GM23248 (cell line): ENCODE results near the gene GRPEL1. TPM values are rescaled to one million over a fixed set of nuclear protein-coding genes. Genes with fewer than 3 reads are reported as not detected.

ENCODE experiments used
- DNase-seq: peaks from one replicate; pipeline ENCODE4 v3.0.0-alpha.2; 2015
- H2AFZ ChIP-seq: fragments of 200-600 bp; sonication (generic); 2 replicates; pipeline ENCODE4 v1.6.1; 2016; ENCODE audit warnings: antibody characterized with exemption
- H3F3A ChIP-seq: fragments of 200-600 bp; sonication (generic); 2 replicates; pipeline ENCODE4 v1.6.1; 2016; ENCODE audit warnings: mild to moderate bottlenecking, antibody characterized with exemption, mixed run types; ENCODE audit not compliant: insufficient read depth
- H3K27ac ChIP-seq: fragments of 200-600 bp; sonication (generic); 2 replicates; pipeline ENCODE4 v1.5.1; 2016; ENCODE audit warnings: mild to moderate bottlenecking
- H3K27me3 ChIP-seq: fragments of 200-600 bp; sonication (generic); replicated peaks from 2 replicates; pipeline ENCODE4 v1.6.1; 2016; ENCODE audit warnings: mild to moderate bottlenecking; ENCODE audit not compliant: insufficient read depth
- H3K36me3 ChIP-seq: fragments of 200-600 bp; sonication (generic); 2 replicates; pipeline ENCODE4 v1.6.1; 2016; ENCODE audit warnings: low read depth, mild to moderate bottlenecking
- H3K4me1 ChIP-seq: fragments of 200-600 bp; sonication (generic); 2 replicates; pipeline ENCODE4 v1.6.1; 2016; ENCODE audit warnings: mild to moderate bottlenecking; ENCODE audit not compliant: insufficient read depth
- H3K4me2 ChIP-seq: fragments of 200-600 bp; sonication (generic); one replicate; pipeline ENCODE4 v1.6.1; 2016; ENCODE audit warnings: mild to moderate bottlenecking; ENCODE audit not compliant: unreplicated experiment
- H3K4me3 ChIP-seq: fragments of 200-600 bp; sonication (generic); 2 replicates; pipeline ENCODE4 v1.5.1; 2016; ENCODE audit warnings: mild to moderate bottlenecking
- H3K79me2 ChIP-seq: fragments of 200-600 bp; sonication (generic); 2 replicates; pipeline ENCODE4 v1.6.1; 2016; ENCODE audit warnings: mild to moderate bottlenecking; ENCODE audit not compliant: insufficient read depth
- H3K9ac ChIP-seq: fragments of 200-600 bp; sonication (generic); 2 replicates; pipeline ENCODE4 v1.6.1; 2016; ENCODE audit warnings: mild to moderate bottlenecking
- H3K9me2 ChIP-seq: fragments of 200-600 bp; sonication (generic); 2 replicates; pipeline ENCODE4 v1.6.1; 2016; ENCODE audit warnings: mixed run types, mild to moderate bottlenecking, moderate library complexity; ENCODE audit not compliant: insufficient read depth
- H3K9me3 ChIP-seq: fragments of 200-600 bp; sonication (generic); one replicate; pipeline ENCODE4 v1.6.1; 2017; ENCODE audit warnings: low read depth
- H4K20me1 ChIP-seq: fragments of 200-600 bp; sonication (generic); 2 replicates; pipeline ENCODE4 v1.6.0; 2016; ENCODE audit not compliant: insufficient read depth
- EZH2 ChIP-seq: fragments of 200-600 bp; sonication (generic); IDR thresholded peaks from 2 replicates; pipeline ENCODE4 v1.6.1; 2018; ENCODE audit warnings: antibody characterized with exemption, mild to moderate bottlenecking; ENCODE audit not compliant: insufficient read depth, poor library complexity, severe bottlenecking
- EZH2phosphoT487 ChIP-seq: fragments of 200-600 bp; sonication (generic); IDR thresholded peaks from 2 replicates; pipeline ENCODE4 v1.6.1; 2018; ENCODE audit warnings: antibody characterized with exemption, moderate library complexity, mild to moderate bottlenecking, low read depth; ENCODE audit not compliant: insufficient read depth
- WGBS, 2 experiments: methylation state at CpG; one replicate each; pipeline ENCODE4 v1.1.6; 2015 to 2017; ENCODE audit warnings: low lambda C conversion rate in 2 of 2, low coverage in 1 of 2; ENCODE audit errors: missing lambda C conversion rate in 2 of 2; 5-methylcytosine and 5-hydroxymethylcytosine counted together
- in situ Hi-C: fragments of 300-500 bp; cut with MboI; formaldehyde crosslinking; loops from 2 replicates; pipeline ENCODE4 v1.15.0; 2020
- polyA plus RNA-seq: library from polyadenylated mRNA; unstranded; fragments of >200 nt; fragmentation: Nextera tagmentation; extraction: Ambion mirVana; gene quantifications from 2 replicates; pipeline ENCODE4 v1.2.1, GENCODE V29; 2016
- total RNA-seq: library from RNA; depleted of rRNA; stranded (reverse); fragments of >200 nt; shearing (Covaris generic); gene quantifications from 2 replicates; pipeline ENCODE4 v1.2.3, GENCODE V29; 2014

GRPEL1 gene
- total and polyA plus RNA-seq, 2 experiments from 2014 or later, result 41.8 to 85.5 TPM

DNA sequence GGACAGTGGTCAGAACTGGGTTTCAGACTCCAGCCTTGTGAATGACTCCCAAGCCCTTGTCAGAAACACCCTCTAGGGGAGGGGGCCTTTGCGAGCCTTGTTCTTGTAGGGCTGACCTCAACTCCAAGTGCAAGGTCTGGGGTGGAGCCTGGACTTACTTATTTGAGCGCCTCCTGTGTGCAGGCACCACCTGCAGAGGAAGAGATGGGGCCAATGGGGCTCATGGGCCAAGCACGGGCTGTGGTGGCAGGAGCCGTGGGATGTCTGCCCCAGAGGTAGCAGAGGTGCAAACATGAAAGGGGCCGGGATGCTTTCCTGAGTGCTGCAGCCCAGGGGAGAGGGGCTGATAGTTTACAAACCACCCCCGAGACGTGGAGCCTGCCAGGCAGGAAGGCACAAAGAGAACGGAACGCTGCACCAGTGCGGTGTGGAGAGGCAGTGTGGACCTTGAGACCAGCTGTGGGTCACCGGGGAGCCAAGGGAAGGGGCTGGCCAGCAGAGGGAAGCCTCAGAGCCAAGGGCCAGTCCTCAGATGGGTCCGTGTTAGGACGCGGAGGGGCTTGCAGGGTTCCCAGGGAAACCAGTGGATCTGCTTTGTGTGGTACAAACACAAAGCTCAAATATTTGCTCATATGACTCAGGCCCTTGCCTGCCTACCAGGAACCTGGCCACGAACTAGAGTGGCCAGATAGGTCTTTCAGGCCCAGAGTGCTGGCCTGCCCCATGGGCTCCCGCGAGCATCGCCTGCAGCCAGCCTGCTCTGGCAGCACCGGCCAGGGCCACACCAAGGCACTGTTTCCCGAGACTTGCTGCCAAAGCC lies 33.4 kb downstream of the GRPEL1 start:
- H3K4me2 ChIP-seq, result no peak overlapping the region
- H3K9me3 ChIP-seq, result no peaks in the 10 kb centered on the region
- H3K4me3 ChIP-seq, result no peak overlapping the region
- peak overlapping the region; percentile 47; the same call in 1 of the 2 replicates for H2AFZ ChIP-seq
- DNase-seq, result peak; percentile 77
- no peaks in the 10 kb centered on the region for H4K20me1 ChIP-seq
- peak overlapping the region; percentile 50 for H3K9ac ChIP-seq
- peak overlapping the region; percentile 56; the same call in 1 of the 2 replicates for H3K27ac ChIP-seq
- TF ChIP-seq EZH2phosphoT487 (no peak), EZH2 (no peak)
- peaks cover 10% of the 10 kb centered on the region; the same call in 1 of the 2 replicates for H3K36me3 ChIP-seq
- 58 to 62% methylated on average over 19 to 20 of the region's 20 CpGs for WGBS, 2 experiments
- H3K9me2 ChIP-seq, result no peaks in the 10 kb centered on the region
- in situ Hi-C loops, result no loop called here
- H3K4me1 ChIP-seq, result peaks cover 26% of the 10 kb centered on the region
- peaks cover 3% of the 10 kb centered on the region; the same call in 1 of the 2 replicates for H3F3A ChIP-seq
- no peaks in the 10 kb centered on the region for H3K27me3 ChIP-seq
- H3K79me2 ChIP-seq, result no peaks in the 10 kb centered on the region

DNA sequence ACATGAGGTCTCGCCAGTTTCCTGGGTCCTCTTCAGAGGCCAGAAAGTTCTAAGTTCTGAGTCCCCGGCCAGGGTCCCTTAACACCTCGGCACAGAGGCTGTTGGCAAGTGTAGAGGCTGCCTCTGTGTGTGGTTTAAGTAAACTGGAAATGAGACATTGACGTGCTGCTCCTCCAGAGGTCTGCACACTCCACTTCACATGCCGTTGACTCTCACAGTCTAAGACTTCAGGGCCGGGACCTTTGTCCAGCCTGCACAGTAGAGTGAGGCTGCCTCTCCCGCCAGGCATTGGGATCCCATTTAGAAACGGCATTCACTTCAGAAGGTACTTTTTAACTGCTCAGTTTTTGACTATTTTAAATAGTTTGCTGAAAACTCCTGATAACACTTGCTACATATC lies 35.3 kb downstream of the GRPEL1 start:
- TF ChIP-seq EZH2phosphoT487 (no peak), EZH2 (no peak)
- in situ Hi-C loops, result no loop called here
- Histone ChIP-seq H3K4me2 (no peak overlapping the region), H3K27me3 (no peaks in the 10 kb centered on the region), H3K4me1 (peaks cover 26% of the 10 kb centered on the region), H3K9ac (no peak overlapping the region), H3K4me3 (no peak overlapping the region), H3K36me3 (peaks cover 10% of the 10 kb centered on the region; the same call in 1 of the 2 replicates), H2AFZ (no peak overlapping the region), H3K9me2 (no peaks in the 10 kb centered on the region), H3K9me3 (no peaks in the 10 kb centered on the region), H3K27ac (no peak overlapping the region), H3K79me2 (no peaks in the 10 kb centered on the region), H4K20me1 (no peaks in the 10 kb centered on the region), H3F3A (peaks cover 3% of the 10 kb centered on the region; the same call in 1 of the 2 replicates)
- DNase-seq, result no peak
- 88% methylated on average over 8 of the region's 8 CpGs for WGBS, 2 experiments

DNA sequence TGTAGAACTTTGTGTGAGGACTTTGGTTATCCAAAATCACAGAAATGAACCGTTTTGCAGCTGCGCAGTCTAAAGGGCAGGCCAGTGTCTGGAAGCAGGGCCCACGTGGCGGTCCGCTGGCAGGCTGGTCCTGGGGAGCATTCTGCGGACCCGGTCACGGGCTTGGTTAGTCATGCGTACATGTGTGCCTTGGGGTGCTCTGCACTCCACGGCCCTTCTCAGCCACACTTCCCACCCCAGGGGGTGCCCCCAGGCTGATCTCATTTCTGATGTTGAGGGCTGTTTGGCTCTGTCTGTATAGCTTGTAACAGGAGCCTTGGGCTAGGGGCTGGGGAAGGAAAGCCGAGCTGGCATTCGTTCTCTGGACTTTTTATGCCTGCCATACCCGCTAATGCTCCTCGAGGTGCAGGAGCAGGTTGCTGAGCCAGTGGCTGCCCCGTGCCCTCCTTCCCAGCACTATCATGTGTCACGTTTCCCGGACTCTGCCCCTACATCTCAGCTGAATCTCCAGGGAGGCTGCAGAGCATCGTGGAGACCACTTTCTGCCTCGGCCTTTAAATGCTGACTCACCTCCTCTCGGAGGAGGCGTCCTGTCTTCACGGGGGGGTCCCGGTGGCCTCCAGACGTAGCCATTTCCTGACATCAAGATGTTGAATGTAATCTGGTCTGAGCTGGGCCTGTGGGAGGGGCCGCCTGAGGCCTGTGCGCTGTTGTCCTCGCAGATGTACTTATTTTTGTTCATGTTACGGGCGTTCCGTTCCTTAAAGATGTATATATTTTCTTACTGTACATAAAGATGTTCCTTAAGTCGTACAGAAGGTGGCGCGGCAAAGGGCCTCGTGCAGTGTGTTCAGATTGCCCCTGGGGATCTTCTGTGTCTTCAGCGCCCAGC lies 36.1 kb downstream of the GRPEL1 start:
- peaks cover 25% of the 10 kb centered on the region for H3K4me1 ChIP-seq
- H3K4me2 ChIP-seq, result no peak overlapping the region
- DNase-seq, result no peak
- H3K9ac ChIP-seq, result no peak overlapping the region
- H4K20me1 ChIP-seq, result no peaks in the 10 kb centered on the region
- no peak overlapping the region for H3K4me3 ChIP-seq
- H3K79me2 ChIP-seq, result no peaks in the 10 kb centered on the region
- TF ChIP-seq EZH2 (no peak), EZH2phosphoT487 (no peak)
- no peak overlapping the region for H3K27ac ChIP-seq
- no peaks in the 10 kb centered on the region for H3K9me2 ChIP-seq
- H2AFZ ChIP-seq, result no peak overlapping the region
- 93% methylated on average over 33 to 35 of the region's 35 CpGs for WGBS, 2 experiments
- H3F3A ChIP-seq, result peaks cover 3% of the 10 kb centered on the region; the same call in 1 of the 2 replicates
- no peaks in the 10 kb centered on the region for H3K27me3 ChIP-seq
- peaks cover 10% of the 10 kb centered on the region; the same call in 1 of the 2 replicates for H3K36me3 ChIP-seq
- no peaks in the 10 kb centered on the region for H3K9me3 ChIP-seq
- in situ Hi-C loops, result no loop called here

DNA sequence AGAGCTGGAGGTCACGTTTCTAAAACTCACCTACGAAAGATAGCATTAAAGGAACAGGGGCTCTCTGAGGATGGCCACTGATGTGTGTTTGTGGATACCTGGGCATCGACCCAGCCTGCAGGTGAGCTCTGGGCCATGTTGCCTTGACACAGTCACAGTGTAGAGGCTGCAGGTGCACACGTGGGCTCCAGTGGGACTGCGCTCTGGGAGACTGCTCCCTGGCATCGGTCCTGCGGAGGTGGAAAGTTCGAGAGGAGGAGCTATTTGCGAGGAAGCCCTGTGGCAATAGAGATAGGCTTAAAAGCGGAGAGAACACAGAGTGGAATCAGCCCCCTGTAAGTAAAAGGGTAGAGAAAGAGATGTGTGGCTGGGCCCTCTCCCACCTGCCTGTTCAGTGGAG lies 37.0 kb downstream of the GRPEL1 start:
- TF ChIP-seq EZH2phosphoT487 (no peak), EZH2 (no peak)
- H3K9me3 ChIP-seq, result no peaks in the 10 kb centered on the region
- H4K20me1 ChIP-seq, result no peaks in the 10 kb centered on the region
- H3K79me2 ChIP-seq, result no peaks in the 10 kb centered on the region
- DNase-seq, result no peak
- no peak overlapping the region for H3K4me2 ChIP-seq
- no peaks in the 10 kb centered on the region for H3K27me3 ChIP-seq
- H3K27ac ChIP-seq, result no peak overlapping the region
- H2AFZ ChIP-seq, result no peak overlapping the region
- peaks cover 15% of the 10 kb centered on the region for H3K4me1 ChIP-seq
- H3K9ac ChIP-seq, result no peak overlapping the region
- no peak overlapping the region for H3K4me3 ChIP-seq
- no peaks in the 10 kb centered on the region for H3K9me2 ChIP-seq
- peaks cover 10% of the 10 kb centered on the region; the same call in 1 of the 2 replicates for H3K36me3 ChIP-seq
- 97 to 99% methylated on average over 10 of the region's 10 CpGs for WGBS, 2 experiments
- H3F3A ChIP-seq, result 0 out of 2 replicates have a peak, but pooled peaks cover 3% of the 10 kb centered on the region
- in situ Hi-C loops, result no loop called here
